Choroid plexus epithelial cell (primary cell): ENCODE data around the gene UBE2L6.
A peak's percentile ranks its signal among the peaks of the same experiment; 100 is the strongest.

Source experiments
- DNase-seq: peaks from one replicate; pipeline ENCODE4 v3.0.0-alpha.2; 2010; ENCODE audit warnings: low read depth
- H3K4me3 ChIP-seq: 2 replicates; pipeline ENCODE4 v1.5.1; 2011; ENCODE audit warnings: low read depth, mild to moderate bottlenecking, control low read depth, low read length, moderate library complexity
- CTCF ChIP-seq: conservative IDR thresholded peaks from 2 replicates; pipeline ENCODE4 v1.5.1; 2011; ENCODE audit warnings: low read depth, mild to moderate bottlenecking, control low read depth, inconsistent platforms, low read length, moderate library complexity

Gene UBE2L6

GRCh38 chr11:57568330-57568766 lies 876 bp upstream of the UBE2L6 start:
- H3K4me3 ChIP-seq, result peak overlapping the region; percentile 88
- TF ChIP-seq CTCF, result peak; percentile 94
- DNase-seq, result peak; percentile 82

GRCh38 chr11:57566905-57567514 lies 462 bp downstream of the UBE2L6 start:
- TF ChIP-seq CTCF, result no peak
- H3K4me3 ChIP-seq, result peak overlapping the region; percentile 88
- DNase-seq, result peak; percentile 25

DNA sequence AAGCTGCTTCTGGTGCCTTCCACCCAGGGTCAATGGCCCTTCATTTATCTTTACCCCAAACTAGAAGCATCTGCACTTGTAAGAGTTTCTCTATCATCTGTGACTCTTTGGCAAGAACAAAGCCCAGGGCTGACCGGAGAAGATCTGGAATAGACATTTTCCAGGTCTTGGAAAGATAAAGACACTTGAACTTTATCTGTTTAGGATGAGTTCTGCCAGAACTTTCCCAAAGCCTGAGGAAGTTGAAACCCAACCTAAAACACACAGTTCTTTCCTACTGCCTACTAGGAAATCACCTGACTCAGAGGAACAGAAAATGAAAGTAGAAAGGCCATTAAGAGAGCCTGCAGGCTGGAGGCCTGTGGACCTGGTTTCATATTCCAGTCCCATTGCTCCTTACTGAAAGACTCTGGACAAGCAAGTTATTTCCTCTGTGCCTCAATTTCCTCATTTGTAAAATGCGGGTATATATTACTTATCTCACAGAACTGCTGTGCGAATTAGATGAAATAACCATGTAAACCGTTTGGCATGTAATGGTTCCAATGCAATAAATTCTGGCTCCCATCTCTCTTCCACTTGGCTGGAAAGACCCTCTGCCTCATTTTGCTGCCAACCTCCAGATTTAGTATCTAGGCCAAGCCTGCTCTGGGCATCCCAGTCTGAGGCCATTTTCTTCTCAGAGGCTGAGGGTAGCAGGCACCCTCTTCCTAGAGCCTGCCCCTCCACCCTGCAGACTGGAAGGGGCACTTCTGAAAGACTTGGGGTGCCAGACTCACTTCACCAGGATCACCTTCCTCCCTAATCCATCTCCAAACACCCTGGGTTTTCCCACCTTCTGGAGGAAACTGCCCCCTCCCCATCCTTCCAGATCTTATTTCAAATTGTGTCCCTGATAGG lies 1.2 kb downstream of the UBE2L6 start:
- DNase-seq, result peak; percentile 79

DNA sequence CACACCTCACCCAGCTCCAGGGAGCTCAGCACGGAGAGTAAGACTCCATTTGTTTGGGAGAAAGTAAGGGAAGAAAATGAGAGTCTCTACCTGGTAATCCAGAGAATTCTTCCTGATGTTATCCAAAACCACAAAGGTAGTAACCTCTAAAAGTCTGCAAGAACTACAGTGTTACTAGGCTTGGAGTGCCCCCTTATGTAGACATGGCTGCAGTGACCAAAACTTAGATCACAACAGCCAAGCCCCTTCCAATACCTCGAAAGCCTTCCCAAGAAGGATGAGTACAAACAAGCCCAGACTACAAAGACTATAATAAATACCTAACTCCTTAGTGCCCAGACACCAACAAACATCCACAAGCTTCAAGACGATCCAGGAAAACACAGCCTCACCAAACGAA lies 4.9 kb downstream of the UBE2L6 start:
- DNase-seq, result no peak
- H3K4me3 ChIP-seq, result no peak overlapping the region
- TF ChIP-seq CTCF, result no peak

More for the DNA sequence above, 1.2 kb downstream of the UBE2L6 start:
- no peak for TF ChIP-seq CTCF
- H3K4me3 ChIP-seq, result peak overlapping the region; percentile 88

DNA sequence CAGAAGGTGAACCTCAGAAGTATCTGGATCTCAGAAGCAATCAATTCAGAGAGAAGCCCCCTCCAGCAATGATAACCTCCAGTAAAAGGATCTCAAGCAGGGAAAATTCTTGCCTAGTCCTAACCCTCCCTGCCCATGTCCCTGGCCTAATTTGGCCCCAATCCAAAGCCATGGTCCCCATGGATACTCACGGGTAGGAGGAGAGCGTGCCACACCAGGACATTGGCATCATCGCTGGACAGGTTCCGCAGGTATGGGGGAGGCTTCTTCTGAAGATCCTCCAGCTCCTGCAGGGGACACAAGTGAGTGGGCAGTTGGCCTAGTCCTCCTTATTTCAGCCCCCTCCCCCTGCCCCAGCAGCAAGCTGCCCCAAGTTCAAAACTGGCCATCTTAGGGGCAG lies 7.3 kb downstream of the UBE2L6 start:
- no peak for TF ChIP-seq CTCF
- DNase-seq, result no peak
- no peak overlapping the region for H3K4me3 ChIP-seq

- DNase-seq, result no peak
- TF ChIP-seq CTCF, result no peak
- H3K4me3 ChIP-seq, result no peak overlapping the region
Observed at GRCh38 chr11:57556041-57556440, 11.4 kb downstream of the UBE2L6 start.
